GM23338 (cell line): ENCODE results near the gene ADORA1. TPM values are rescaled to one million over a fixed set of nuclear protein-coding genes. Genes with fewer than 3 reads are reported as not detected.

Source experiments
- ATAC-seq: fragments of 200-7000 bp; cut with Tn5 transposase; 3 replicates; pipeline ENCODE4 v1.9.1; 2020
- DNase-seq: peaks from one replicate; pipeline ENCODE4 v3.0.0-alpha.2; 2015; ENCODE audit warnings: low spot score
- H2AFZ ChIP-seq: fragments of 200-600 bp; sonication (generic); 2 replicates; pipeline ENCODE4 v1.8.0; 2016; ENCODE audit warnings: antibody characterized with exemption, mild to moderate bottlenecking, moderate library complexity
- H3F3A ChIP-seq: fragments of 200-600 bp; sonication (generic); replicated peaks from 2 replicates; pipeline ENCODE4 v1.8.0; 2017; ENCODE audit warnings: antibody characterized with exemption, mixed run types, low read depth
- H3K27ac ChIP-seq: fragments of 200-600 bp; sonication (generic); 2 replicates; pipeline ENCODE4 v1.6.1; 2016; ENCODE audit warnings: low read depth
- H3K27me3 ChIP-seq: fragments of 200-600 bp; sonication (generic); 2 replicates; pipeline ENCODE4 v1.8.0; 2016; ENCODE audit warnings: mild to moderate bottlenecking, mixed run types, moderate library complexity; ENCODE audit not compliant: insufficient read depth
- H3K36me3 ChIP-seq: fragments of 200-600 bp; sonication (generic); 2 replicates; pipeline ENCODE4 v1.8.0; 2016; ENCODE audit warnings: mild to moderate bottlenecking; ENCODE audit not compliant: insufficient read depth
- H3K4me1 ChIP-seq: fragments of 200-600 bp; sonication (generic); 2 replicates; pipeline ENCODE4 v1.8.0; 2016; ENCODE audit warnings: mild to moderate bottlenecking, moderate library complexity; ENCODE audit not compliant: insufficient read depth
- H3K4me2 ChIP-seq: fragments of 200-600 bp; sonication (generic); 2 replicates; pipeline ENCODE4 v1.7.1; 2017; ENCODE audit warnings: mixed run types
- H3K4me3 ChIP-seq: fragments of 200-600 bp; sonication (generic); 2 replicates; pipeline ENCODE4 v1.6.1; 2016; ENCODE audit warnings: mixed run types
- H3K79me2 ChIP-seq: fragments of 200-600 bp; sonication (generic); replicated peaks from 2 replicates; pipeline ENCODE4 v1.8.0; 2017; ENCODE audit warnings: mild to moderate bottlenecking; ENCODE audit not compliant: insufficient read depth
- H3K9me2 ChIP-seq: fragments of 200-600 bp; sonication (generic); 2 replicates; pipeline ENCODE4 v1.8.0; 2017; ENCODE audit not compliant: insufficient read depth
- H4K20me1 ChIP-seq: fragments of 200-600 bp; sonication (generic); replicated peaks from 2 replicates; pipeline ENCODE4 v1.8.0; 2017; ENCODE audit warnings: mild to moderate bottlenecking; ENCODE audit not compliant: insufficient read depth
- H3K27ac Mint-ChIP-seq: 2 replicates; pipeline ENCODE4 v1.8.0; 2020; ENCODE audit warnings: inconsistent platforms, mild to moderate bottlenecking, moderate library complexity, mixed read lengths
- H3K27me3 Mint-ChIP-seq: 3 replicates; pipeline ENCODE4 v1.8.0; 2022; ENCODE audit warnings: low read depth, mild to moderate bottlenecking, moderate library complexity, mixed read lengths, inconsistent platforms; ENCODE audit not compliant: insufficient read depth, poor library complexity
- H3K36me3 Mint-ChIP-seq: 3 replicates; pipeline ENCODE4 v1.8.0; 2021; ENCODE audit warnings: low read depth, mild to moderate bottlenecking, inconsistent platforms, moderate library complexity, mixed read lengths
- H3K4me1 Mint-ChIP-seq: 3 replicates; pipeline ENCODE4 v1.8.0; 2020; ENCODE audit warnings: mild to moderate bottlenecking, inconsistent platforms, mixed read lengths
- H3K4me3 Mint-ChIP-seq: 3 replicates; pipeline ENCODE4 v1.8.0; 2021; ENCODE audit warnings: moderate library complexity, mild to moderate bottlenecking, inconsistent platforms, mixed read lengths
- H3K9me3 Mint-ChIP-seq: 3 replicates; pipeline ENCODE4 v1.8.0; 2020; ENCODE audit warnings: moderate library complexity, mild to moderate bottlenecking, inconsistent platforms, mixed read lengths
- CREB1 ChIP-seq: fragments of 250-450 bp; sonication (Bioruptor Pico); IDR thresholded peaks from 2 replicates; pipeline ENCODE4 v1.5.0; 2020; ENCODE audit warnings: low read depth, mild to moderate bottlenecking, moderate library complexity
- CTCF ChIP-seq, 2 experiments: fragments of 200-600 bp in 1 of 2; sonication (generic) in 1 of 2; conservative IDR thresholded peaks; 2 replicates each; pipeline versions ENCODE4 v1.5.1 to v1.6.1; 2016 to 2017; ENCODE audit warnings: antibody characterized with exemption in 2 of 2, low read depth in 2 of 2, mild to moderate bottlenecking in 2 of 2, moderate library complexity in 1 of 2
- ETS1 ChIP-seq: IDR thresholded peaks from 2 replicates; pipeline ENCODE4 v1.6.1; 2016; ENCODE audit warnings: antibody characterized with exemption
- EZH2 ChIP-seq: fragments of 200-600 bp; sonication (generic); IDR thresholded peaks from one replicate; pipeline ENCODE4 v1.8.0; 2017; ENCODE audit warnings: antibody characterized with exemption, mild to moderate bottlenecking, low read depth; ENCODE audit not compliant: unreplicated experiment
- EZH2phosphoT487 ChIP-seq: fragments of 200-600 bp; sonication (generic); IDR thresholded peaks from one replicate; pipeline ENCODE4 v1.8.1; 2018; ENCODE audit warnings: antibody characterized with exemption; ENCODE audit not compliant: unreplicated experiment
- JUNB ChIP-seq: IDR thresholded peaks from one replicate; pipeline ENCODE4 v1.6.1; 2016; ENCODE audit warnings: antibody characterized with exemption; ENCODE audit not compliant: unreplicated experiment
- NANOG ChIP-seq: IDR thresholded peaks from 2 replicates; pipeline ENCODE4 v1.6.1; 2016; ENCODE audit warnings: antibody characterized with exemption, borderline replicate concordance
- POLR2AphosphoS5 ChIP-seq: IDR thresholded peaks from 2 replicates; pipeline ENCODE4 v1.6.1; 2016; ENCODE audit warnings: antibody characterized with exemption, low read depth
- REST ChIP-seq: IDR thresholded peaks from one replicate; pipeline ENCODE4 v1.6.1; 2018; ENCODE audit warnings: antibody characterized with exemption; ENCODE audit not compliant: unreplicated experiment
- STAT1 ChIP-seq: IDR thresholded peaks from one replicate; pipeline ENCODE4 v1.6.1; 2016; ENCODE audit warnings: antibody characterized with exemption; ENCODE audit not compliant: unreplicated experiment
- ZNF114 ChIP-seq: fragments of 250-450 bp; sonication (Bioruptor Pico); IDR thresholded peaks from 2 replicates; pipeline ENCODE4 v1.5.0; 2020; ENCODE audit warnings: mild to moderate bottlenecking, moderate library complexity
- ZNF331 ChIP-seq: fragments of 250-450 bp; sonication (Bioruptor Pico); IDR thresholded peaks from 2 replicates; pipeline ENCODE4 v1.5.0; 2020; ENCODE audit warnings: low read depth, mild to moderate bottlenecking, moderate library complexity
- ZNF462 ChIP-seq: fragments of 250-450 bp; sonication (Bioruptor Pico); IDR thresholded peaks from 2 replicates; pipeline ENCODE4 v1.5.0; 2020; ENCODE audit warnings: mild to moderate bottlenecking, moderate library complexity
- polyA plus RNA-seq: library from polyadenylated mRNA; unstranded; fragments of >200 nt; fragmentation: Nextera tagmentation; extraction: Ambion mirVana; gene quantifications from 2 replicates; pipeline ENCODE4 v1.2.1, GENCODE V29; 2016
- total RNA-seq: library from RNA; depleted of rRNA; stranded (reverse); fragments of >200 nt; shearing (Covaris generic); gene quantifications from 2 replicates; pipeline ENCODE4 v1.2.3, GENCODE V29; 2014

The ADORA1 gene
- total and polyA plus RNA-seq, 2 experiments from 2014 or later: 0.63 to 1.8 TPM

GRCh38 chr1:203165800-203166161 is 38.3 kb downstream of the ADORA1 start:
- peaks cover 2% of the 10 kb centered on the region; the same call in 1 of the 3 replicates for H3K4me1 Mint-ChIP-seq
- H3K27ac Mint-ChIP-seq: no peak overlapping the region
- no peak for DNase-seq
- no peak for ATAC-seq
- Histone ChIP-seq H3K79me2 (no peaks in the 10 kb centered on the region), H3K36me3 (no peaks in the 10 kb centered on the region), H3K4me3 (no peak overlapping the region), H3K4me1 (no peaks in the 10 kb centered on the region), H3K27me3 (no peaks in the 10 kb centered on the region), H3K27ac (no peak overlapping the region), H4K20me1 (no peaks in the 10 kb centered on the region), H2AFZ (no peak overlapping the region), H3K4me2 (no peak overlapping the region), H3K9me2 (no peaks in the 10 kb centered on the region), H3F3A (no peaks in the 10 kb centered on the region)
- H3K27me3 Mint-ChIP-seq: peaks cover 10% of the 10 kb centered on the region
- H3K9me3 Mint-ChIP-seq: no peaks in the 10 kb centered on the region
- TF ChIP-seq NANOG: no peak
- no peak for TF ChIP-seq EZH2
- TF ChIP-seq ZNF114 (CRISPR knock-in tag): no peak
- no peak for TF ChIP-seq ZNF462 (CRISPR knock-in tag)
- TF ChIP-seq JUNB: no peak
- TF ChIP-seq STAT1: no peak
- no peak for TF ChIP-seq ETS1
- no peak for TF ChIP-seq ZNF331
- no peak for TF ChIP-seq EZH2phosphoT487
- TF ChIP-seq CREB1 (CRISPR knock-in tag): no peak
- no peak for TF ChIP-seq CTCF (conservative IDR thresholded peaks at IDR 0.05; ENCODE audit: low read depth in 2 of 2)
- no peak for TF ChIP-seq POLR2AphosphoS5
- no peak for TF ChIP-seq REST
- no peaks in the 10 kb centered on the region; the same call in 2 of the 3 replicates for H3K36me3 Mint-ChIP-seq
- H3K4me3 Mint-ChIP-seq: no peak overlapping the region
